ENCODE results near the gene TOMM70.

The TOMM70 gene

DNA sequence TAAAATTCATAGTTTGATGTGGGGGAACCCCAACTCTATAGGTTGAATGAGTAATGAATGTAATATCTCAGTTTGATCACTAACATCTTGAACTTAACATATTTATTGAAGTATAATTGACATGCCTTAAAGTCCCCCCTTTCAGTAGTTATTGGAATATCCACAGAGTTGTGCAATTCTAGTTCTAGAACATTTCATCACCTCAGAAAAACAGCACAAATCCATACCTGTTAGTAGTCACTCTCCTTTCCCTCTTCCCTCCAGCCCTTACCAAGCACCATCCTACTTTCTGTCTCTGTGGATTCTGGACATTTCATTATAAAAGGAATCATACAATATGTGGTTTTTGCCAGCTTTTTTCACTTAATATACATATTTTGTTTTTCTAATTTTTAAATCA lies 75.1 kb downstream of the TOMM70 start:
- no peak for DNase-seq (ENCODE audit: low spot score)

DNA sequence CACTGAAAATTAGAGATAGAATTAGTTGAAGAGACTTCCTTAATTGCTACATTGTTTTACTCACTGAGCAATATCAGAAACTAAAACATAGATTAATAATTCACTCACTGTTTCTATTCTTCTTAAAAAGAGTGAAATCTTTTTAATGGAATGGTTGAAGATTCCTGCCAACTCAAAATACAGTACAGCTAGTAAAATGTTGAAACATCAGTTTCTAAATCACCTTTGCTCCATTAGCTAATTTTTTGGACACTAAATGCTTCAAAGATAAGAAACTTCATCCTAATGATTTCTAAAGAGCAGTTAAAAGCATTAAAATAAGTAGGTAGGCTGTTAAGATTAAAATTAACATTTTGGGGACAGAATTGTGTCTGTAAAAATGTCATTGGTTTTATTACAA lies 76.8 kb downstream of the TOMM70 start:
- DNase-seq (ENCODE audit: low spot score) = no peak

DNA sequence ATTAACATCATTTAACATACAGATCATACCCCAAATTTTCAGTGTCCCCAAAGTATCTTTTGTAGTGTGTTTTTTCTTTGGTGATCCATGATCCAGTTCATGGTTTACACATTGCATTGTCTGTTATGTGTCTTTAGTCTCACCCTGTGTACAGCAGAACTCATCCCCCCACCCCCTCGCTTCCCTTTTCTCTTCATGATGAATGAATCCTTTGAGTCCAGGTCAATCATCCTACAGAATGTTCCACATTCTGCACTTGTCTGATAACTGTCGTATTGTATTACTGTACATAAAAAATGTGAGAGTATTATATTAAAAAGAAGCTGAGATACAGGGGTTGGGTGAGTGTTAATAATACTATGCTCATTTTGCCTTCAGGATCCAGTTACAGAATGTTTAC lies 80.9 kb downstream of the TOMM70 start:
- no peak for DNase-seq (ENCODE audit: low spot score)

DNA sequence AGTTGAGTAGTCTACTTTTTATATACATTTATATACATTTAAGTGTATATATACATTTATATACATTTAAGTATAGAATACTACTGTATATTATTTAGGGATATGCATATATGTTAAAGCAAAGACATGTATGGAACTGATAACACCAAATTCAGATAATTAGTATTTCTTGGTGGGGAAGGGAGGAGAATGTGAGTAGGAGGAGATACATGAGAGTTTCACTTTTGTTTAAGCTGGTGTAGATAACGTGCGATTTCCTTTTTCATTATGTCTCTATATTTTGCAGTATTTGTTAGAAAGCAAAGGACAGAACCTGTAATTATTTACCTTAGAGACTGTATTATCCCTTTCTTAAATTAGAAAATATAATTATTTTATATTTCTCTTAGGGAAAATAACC lies 83.0 kb downstream of the TOMM70 start:
- no peak for DNase-seq (ENCODE audit: low spot score)

DNA sequence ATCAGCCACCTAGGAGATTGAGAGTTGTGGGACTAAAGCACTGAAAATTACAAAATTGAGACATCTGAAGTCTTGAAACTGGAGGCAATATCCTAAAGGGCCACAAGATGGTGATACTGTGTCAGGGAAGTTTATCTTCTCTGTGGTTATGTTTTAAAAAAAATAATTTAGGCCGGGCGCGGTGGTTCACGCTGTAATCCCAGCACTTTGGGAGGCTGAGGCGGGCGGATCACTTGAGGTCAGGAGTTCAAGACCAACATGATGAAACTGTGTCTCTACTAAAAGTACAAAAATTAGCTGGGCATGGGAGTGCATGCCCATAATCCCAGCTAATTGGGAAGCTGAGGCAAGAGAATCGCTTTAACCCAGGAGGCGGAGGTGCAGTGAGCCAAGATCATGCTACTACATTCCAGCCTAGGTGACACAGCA lies 84.2 kb downstream of the TOMM70 start:
- peak; percentile 64 for DNase-seq (ENCODE audit: low spot score)
